Caco-2 (cell line): ENCODE measurements around the gene SLC2A4RG. TPM values are rescaled to one million over a fixed set of nuclear protein-coding genes. Genes with fewer than 3 reads are reported as not detected.
A peak's percentile ranks its signal among the peaks of the same experiment; 100 is the strongest.

ENCODE experiments used
- BruUV-seq: library from RNA; stranded (reverse); fragments of 400-500 nt; replicated peaks from 2 replicates; lab custom pipeline; 2021; lab: Mats Ljungman, UMichigan
- CTCF ChIA-PET: fragments of 300-600 bp; sonication (Branson Sonifier 250); formaldehyde crosslinking; loops from one replicate; lab custom pipeline; 2022; ENCODE audit warnings: antibody characterized with exemption; lab: Charles Lee
- POLR2A ChIA-PET: fragments of 300-600 bp; sonication (Branson Sonifier 250); formaldehyde crosslinking; loops from one replicate; lab custom pipeline; 2022; ENCODE audit warnings: antibody characterized with exemption; lab: Charles Lee
- DNase-seq, 2 experiments: peaks; one replicate each; pipeline versions ENCODE4 v3.0.0 to v3.0.0-alpha.2; 2020 to 2022
- H3K27me3 ChIP-seq: replicated peaks from 2 replicates; pipeline ENCODE4 v1.6.0; 2011; ENCODE audit warnings: low read length; ENCODE audit not compliant: control insufficient read depth, insufficient read depth
- H3K36me3 ChIP-seq: 2 replicates; pipeline ENCODE4 v1.5.1; 2011; ENCODE audit warnings: low read length; ENCODE audit not compliant: control insufficient read depth, insufficient read depth
- H3K4me1 ChIP-seq: fragments of 250-450 bp; sonication (Bioruptor Pico); 2 replicates; pipeline ENCODE4 v1.5.1; 2020; ENCODE audit warnings: mild to moderate bottlenecking
- H3K4me3 ChIP-seq: 2 replicates; pipeline ENCODE4 v1.5.1; 2011; ENCODE audit warnings: low read depth, mild to moderate bottlenecking, control low read depth, low read length
- H3K9me3 ChIP-seq: fragments of 250-450 bp; sonication (Bioruptor Pico); 2 replicates; pipeline ENCODE4 v1.5.1; 2020; ENCODE audit warnings: mild to moderate bottlenecking, moderate library complexity
- H3K27ac Mint-ChIP-seq: one replicate; pipeline ENCODE4 v1.8.0; 2022; ENCODE audit warnings: mixed read lengths; ENCODE audit not compliant: unreplicated experiment
- H3K27me3 Mint-ChIP-seq: one replicate; pipeline ENCODE4 v1.8.0; 2022; ENCODE audit warnings: mixed read lengths; ENCODE audit not compliant: insufficient read depth, unreplicated experiment
- H3K36me3 Mint-ChIP-seq: one replicate; pipeline ENCODE4 v1.8.0; 2022; ENCODE audit warnings: mild to moderate bottlenecking, mixed read lengths; ENCODE audit not compliant: insufficient read depth, unreplicated experiment
- H3K4me1 Mint-ChIP-seq: one replicate; pipeline ENCODE4 v1.8.0; 2022; ENCODE audit warnings: low read depth, mixed read lengths; ENCODE audit not compliant: unreplicated experiment
- H3K4me3 Mint-ChIP-seq: one replicate; pipeline ENCODE4 v1.8.0; 2022; ENCODE audit warnings: mild to moderate bottlenecking, moderate library complexity, mixed read lengths; ENCODE audit not compliant: unreplicated experiment
- H3K9me3 Mint-ChIP-seq: one replicate; pipeline ENCODE4 v1.8.0; 2022; ENCODE audit warnings: mixed read lengths; ENCODE audit not compliant: unreplicated experiment
- intact Hi-C: fragments of 100-400 bp; cut with micrococcal nuclease; formaldehyde crosslinking; loops from one replicate; pipeline ENCODE4 v1.10.0; 2022; ENCODE audit not compliant: unreplicated experiment
- total RNA-seq: library from RNA; stranded (reverse); gene quantifications from 2 replicates; pipeline ENCODE4 v1.2.3, GENCODE V29; 2022
- TF ChIP-seq, protein P1 (sequence below), 2 experiments: fragments of 200-600 bp in 1 of 2; IDR thresholded peaks; 1 replicate in 1 of 2; 2 replicates in 1 of 2; pipeline versions ENCODE4 v1.5.1 to v1.8.0; 2011 to 2022; ENCODE audit warnings: antibody characterized with exemption in 1 of 2, control low read depth in 1 of 2, inconsistent platforms in 1 of 2, low read depth in 1 of 2, low read length in 1 of 2, mild to moderate bottlenecking in 1 of 2, moderate library complexity in 1 of 2; ENCODE audit not compliant: insufficient read depth in 1 of 2, severe bottlenecking in 1 of 2, unreplicated experiment in 1 of 2

SLC2A4RG gene
- total RNA-seq, 1 experiment from 2014 or later = 234 TPM

- no peaks in the 10 kb centered on the region for H3K36me3 ChIP-seq
- TF ChIP-seq, protein P1, sequence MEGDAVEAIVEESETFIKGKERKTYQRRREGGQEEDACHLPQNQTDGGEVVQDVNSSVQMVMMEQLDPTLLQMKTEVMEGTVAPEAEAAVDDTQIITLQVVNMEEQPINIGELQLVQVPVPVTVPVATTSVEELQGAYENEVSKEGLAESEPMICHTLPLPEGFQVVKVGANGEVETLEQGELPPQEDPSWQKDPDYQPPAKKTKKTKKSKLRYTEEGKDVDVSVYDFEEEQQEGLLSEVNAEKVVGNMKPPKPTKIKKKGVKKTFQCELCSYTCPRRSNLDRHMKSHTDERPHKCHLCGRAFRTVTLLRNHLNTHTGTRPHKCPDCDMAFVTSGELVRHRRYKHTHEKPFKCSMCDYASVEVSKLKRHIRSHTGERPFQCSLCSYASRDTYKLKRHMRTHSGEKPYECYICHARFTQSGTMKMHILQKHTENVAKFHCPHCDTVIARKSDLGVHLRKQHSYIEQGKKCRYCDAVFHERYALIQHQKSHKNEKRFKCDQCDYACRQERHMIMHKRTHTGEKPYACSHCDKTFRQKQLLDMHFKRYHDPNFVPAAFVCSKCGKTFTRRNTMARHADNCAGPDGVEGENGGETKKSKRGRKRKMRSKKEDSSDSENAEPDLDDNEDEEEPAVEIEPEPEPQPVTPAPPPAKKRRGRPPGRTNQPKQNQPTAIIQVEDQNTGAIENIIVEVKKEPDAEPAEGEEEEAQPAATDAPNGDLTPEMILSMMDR (IDR thresholded peaks at IDR 0.05; ENCODE audit: insufficient read depth in 1 of 2, low read depth in 1 of 2, low read length in 1 of 2, severe bottlenecking in 1 of 2, unreplicated experiment in 1 of 2) = peak; percentile 20 to 36
- no peaks in the 10 kb centered on the region for H3K9me3 Mint-ChIP-seq
- H3K9me3 ChIP-seq = no peaks in the 10 kb centered on the region
- no peaks in the 10 kb centered on the region for H3K4me1 ChIP-seq
- no peaks in the 10 kb centered on the region for H3K27me3 ChIP-seq
- H3K4me3 ChIP-seq = no peak overlapping the region
- intact Hi-C loops = loop anchor here (10.0 kb wide), 1 partner anchor 193 kb away; the partner anchor contains the start of gene SAMD10
- no peaks in the 10 kb centered on the region for H3K4me1 Mint-ChIP-seq
- no peaks in the 10 kb centered on the region for H3K36me3 Mint-ChIP-seq
- CTCF ChIA-PET = interaction anchor here (0.5 to 1.0 kb wide), 3 partner anchors 29 to 244 kb away, joined by 3 to 5 read pairs (median 4); no protein-coding TSS in a partner anchor
- BruUV-seq = no TSS peak
- no peaks in the 10 kb centered on the region for H3K27me3 Mint-ChIP-seq
- POLR2A ChIA-PET = no interaction called here
- H3K4me3 Mint-ChIP-seq = no peak overlapping the region
- no peak overlapping the region for H3K27ac Mint-ChIP-seq
- DNase-seq = no peak
Observed at GRCh38 chr20:63782051-63782471, 42.5 kb downstream of the SLC2A4RG start.

GRCh38 chr20:63782521-63782971 is 43.0 kb downstream of the SLC2A4RG start:
- Mint-ChIP-seq H3K9me3 (no peaks in the 10 kb centered on the region), H3K4me3 (no peak overlapping the region), H3K4me1 (no peaks in the 10 kb centered on the region), H3K27me3 (no peaks in the 10 kb centered on the region), H3K27ac (no peak overlapping the region), H3K36me3 (no peaks in the 10 kb centered on the region)
- H3K36me3 ChIP-seq = no peaks in the 10 kb centered on the region
- no peaks in the 10 kb centered on the region for H3K27me3 ChIP-seq
- CTCF ChIA-PET = interaction anchor here (1.0 kb wide), 1 partner anchor 244 kb away, joined by 5 read pairs; no protein-coding TSS in a partner anchor
- TF ChIP-seq, protein P1 (IDR thresholded peaks at IDR 0.05; ENCODE audit: insufficient read depth in 1 of 2, low read depth in 1 of 2, low read length in 1 of 2, severe bottlenecking in 1 of 2, unreplicated experiment in 1 of 2) = no peak
- no peaks in the 10 kb centered on the region for H3K9me3 ChIP-seq
- DNase-seq = no peak
- POLR2A ChIA-PET = no interaction called here
- no peaks in the 10 kb centered on the region for H3K4me1 ChIP-seq
- H3K4me3 ChIP-seq = no peak overlapping the region
- BruUV-seq = no TSS peak
- intact Hi-C loops = loop anchor here (10.0 kb wide), 1 partner anchor 192 kb away; the partner anchor contains the start of gene SAMD10

DNA sequence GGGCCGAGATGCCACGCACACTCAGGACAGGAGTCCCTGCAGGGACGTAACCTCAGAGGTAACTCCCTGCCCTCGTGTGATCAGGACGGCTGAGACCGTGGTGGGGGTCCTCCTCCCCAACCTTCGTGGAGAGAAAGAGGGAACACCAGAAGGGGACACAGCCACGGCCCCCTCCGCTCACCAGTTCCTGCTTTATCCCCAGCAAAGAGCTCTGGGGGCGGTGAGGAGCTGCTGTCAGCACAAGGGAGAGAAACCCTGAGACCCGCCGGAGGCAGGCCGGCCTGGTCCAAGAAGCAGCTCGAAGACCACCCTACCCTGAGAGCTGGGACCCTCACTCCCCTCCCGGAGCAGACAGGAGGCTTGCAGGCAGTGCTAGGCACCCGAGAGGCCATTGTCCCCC is 44.4 kb downstream of the SLC2A4RG start:
- Histone ChIP-seq H3K4me1 (no peaks in the 10 kb centered on the region), H3K4me3 (no peak overlapping the region), H3K9me3 (no peaks in the 10 kb centered on the region), H3K36me3 (no peaks in the 10 kb centered on the region), H3K27me3 (no peaks in the 10 kb centered on the region)
- no peaks in the 10 kb centered on the region for H3K27me3 Mint-ChIP-seq
- ChIA-PET CTCF (interaction anchor here (0.7 to 0.9 kb wide), 2 partner anchors 33 to 190 kb away, joined by 3 to 4 read pairs; no protein-coding TSS in a partner anchor), POLR2A (no interaction called here)
- no peak for DNase-seq
- TF ChIP-seq, protein P1 (IDR thresholded peaks at IDR 0.05; ENCODE audit: insufficient read depth in 1 of 2, low read depth in 1 of 2, low read length in 1 of 2, severe bottlenecking in 1 of 2, unreplicated experiment in 1 of 2) = no peak
- H3K36me3 Mint-ChIP-seq = no peaks in the 10 kb centered on the region
- H3K27ac Mint-ChIP-seq = no peak overlapping the region
- no peaks in the 10 kb centered on the region for H3K4me1 Mint-ChIP-seq
- no TSS peak for BruUV-seq
- intact Hi-C loops = loop anchor here (10.0 kb wide), 1 partner anchor 191 kb away; the partner anchor contains the start of gene SAMD10
- no peak overlapping the region for H3K4me3 Mint-ChIP-seq
- no peaks in the 10 kb centered on the region for H3K9me3 Mint-ChIP-seq
